Measurements from ENCODE around the gene THEMIS2. TPM values are rescaled to one million over a fixed set of nuclear protein-coding genes. Genes with fewer than 3 reads are reported as not detected.

The THEMIS2 gene
- total RNA-seq, 6 experiments from 2014 or later: 3.3 to 14.3 (median 7.6) TPM

DNA sequence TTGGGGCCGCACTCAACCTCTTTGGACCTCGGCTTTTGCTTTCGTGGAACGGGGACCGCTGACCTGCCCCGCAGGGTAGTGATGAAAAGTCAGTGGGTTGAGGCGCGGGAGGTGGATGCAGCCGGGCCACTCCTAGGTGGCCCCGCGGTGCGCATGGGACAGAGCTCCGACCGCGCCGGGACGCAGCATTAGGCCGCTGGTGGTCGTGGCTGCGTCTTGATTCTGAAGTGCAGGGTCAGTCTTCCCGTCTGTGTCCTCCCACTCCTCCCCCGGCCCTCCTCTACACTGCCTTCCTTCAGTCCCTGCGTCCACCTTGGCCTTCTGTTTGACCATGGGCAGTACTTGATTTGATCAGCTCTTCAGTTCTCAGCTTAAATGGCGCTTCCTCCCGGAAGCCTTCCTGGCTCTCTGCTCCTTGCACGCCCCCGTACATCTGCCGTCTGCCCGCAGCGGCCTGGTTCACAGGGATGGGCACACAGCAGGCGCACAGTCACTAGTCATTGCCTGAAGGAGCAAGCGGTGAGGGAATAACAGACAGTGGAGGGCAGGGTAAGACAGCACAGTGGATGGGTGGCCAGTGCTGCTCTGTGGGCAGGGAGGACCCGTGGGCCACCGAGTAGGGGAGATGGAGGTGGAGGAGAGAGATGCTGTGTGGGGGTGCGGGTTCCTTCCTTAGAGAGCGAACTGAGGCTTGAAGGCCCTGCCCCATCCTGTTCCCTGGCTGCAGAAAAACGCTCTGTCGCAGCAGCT is 633 bp downstream of the THEMIS2 start:
- H3K27me3 ChIP-seq: no peaks in the 10 kb centered on the region
- TF ChIP-seq, protein P1, sequence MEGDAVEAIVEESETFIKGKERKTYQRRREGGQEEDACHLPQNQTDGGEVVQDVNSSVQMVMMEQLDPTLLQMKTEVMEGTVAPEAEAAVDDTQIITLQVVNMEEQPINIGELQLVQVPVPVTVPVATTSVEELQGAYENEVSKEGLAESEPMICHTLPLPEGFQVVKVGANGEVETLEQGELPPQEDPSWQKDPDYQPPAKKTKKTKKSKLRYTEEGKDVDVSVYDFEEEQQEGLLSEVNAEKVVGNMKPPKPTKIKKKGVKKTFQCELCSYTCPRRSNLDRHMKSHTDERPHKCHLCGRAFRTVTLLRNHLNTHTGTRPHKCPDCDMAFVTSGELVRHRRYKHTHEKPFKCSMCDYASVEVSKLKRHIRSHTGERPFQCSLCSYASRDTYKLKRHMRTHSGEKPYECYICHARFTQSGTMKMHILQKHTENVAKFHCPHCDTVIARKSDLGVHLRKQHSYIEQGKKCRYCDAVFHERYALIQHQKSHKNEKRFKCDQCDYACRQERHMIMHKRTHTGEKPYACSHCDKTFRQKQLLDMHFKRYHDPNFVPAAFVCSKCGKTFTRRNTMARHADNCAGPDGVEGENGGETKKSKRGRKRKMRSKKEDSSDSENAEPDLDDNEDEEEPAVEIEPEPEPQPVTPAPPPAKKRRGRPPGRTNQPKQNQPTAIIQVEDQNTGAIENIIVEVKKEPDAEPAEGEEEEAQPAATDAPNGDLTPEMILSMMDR (IDR thresholded peaks at IDR 0.05): no peak
- no peak for TF ChIP-seq POLR2A (IDR thresholded peaks at IDR 0.05)
- no peak for DNase-seq
- peak; percentile 8 to 47 (median 12) for ATAC-seq
- peak overlapping the region; percentile 56 to 68 (median 60) for H3K4me3 ChIP-seq
- H3K9me3 ChIP-seq: no peaks in the 10 kb centered on the region
- peak overlapping the region; percentile 62 to 78 (median 77) for H3K27ac ChIP-seq
- H3K36me3 ChIP-seq: no peaks in the 10 kb centered on the region
- intact Hi-C loops (cut with DNase I): no loop called here
- no peaks in the 10 kb centered on the region for H3K4me1 ChIP-seq
- WGBS (ENCODE audit: insufficient coverage, low coverage, low lambda C conversion rate, missing lambda C conversion rate): 16% methylated on average over 11 of the region's 38 CpGs

DNA sequence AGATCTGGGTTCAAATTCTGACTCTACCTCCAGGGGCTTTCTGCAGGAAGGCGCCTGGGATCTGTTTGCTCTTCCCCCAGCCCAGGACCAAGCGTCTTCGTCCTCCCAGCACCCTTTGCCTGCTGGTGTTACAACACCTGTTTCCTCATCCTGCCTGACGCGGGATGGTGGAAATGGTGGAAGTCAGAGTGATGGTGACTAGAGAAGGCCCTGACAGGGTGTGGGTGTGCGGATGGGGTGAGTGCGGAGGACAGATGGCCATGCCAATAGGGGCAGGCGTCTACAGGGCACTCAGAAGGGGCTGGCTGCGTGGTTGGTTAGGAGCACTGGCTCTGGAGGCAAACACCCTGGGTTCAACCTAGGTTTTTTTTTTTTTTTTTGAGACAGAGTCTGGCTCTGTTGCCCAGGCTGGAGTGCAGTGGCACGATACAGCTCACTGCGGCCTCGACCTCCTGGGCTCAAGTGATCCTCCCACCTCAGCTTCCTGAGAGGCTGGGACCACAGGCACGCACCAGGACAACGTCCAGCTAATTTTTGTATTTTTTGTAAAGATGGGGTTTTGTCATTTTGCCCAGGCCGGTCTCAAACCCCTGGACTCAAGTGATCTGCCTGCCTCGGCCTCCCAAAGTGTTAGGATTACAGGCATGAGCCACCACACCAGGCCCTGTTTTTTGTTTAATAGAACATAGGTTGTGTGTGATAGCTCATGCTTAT is 1.5 kb downstream of the THEMIS2 start:
- H3K9me3 ChIP-seq: no peaks in the 10 kb centered on the region
- no peaks in the 10 kb centered on the region for H3K27me3 ChIP-seq
- no peaks in the 10 kb centered on the region for H3K4me1 ChIP-seq
- no peaks in the 10 kb centered on the region for H3K36me3 ChIP-seq
- ATAC-seq (peak; percentile 6 to 24 (median 7)), DNase-seq (peak in 1 of 3 donors; percentile 42)
- peak overlapping the region in 2 of 3 donors; percentile 60 to 68 for H3K4me3 ChIP-seq
- H3K27ac ChIP-seq: peak overlapping the region; percentile 62 to 78 (median 77)
- peak; percentile 31 for TF ChIP-seq POLR2A (IDR thresholded peaks at IDR 0.05)
- TF ChIP-seq, protein P1 (IDR thresholded peaks at IDR 0.05): no peak
- intact Hi-C loops (cut with DNase I): no loop called here
- 80% methylated on average over 8 of the region's 16 CpGs for WGBS (ENCODE audit: insufficient coverage, low coverage, low lambda C conversion rate, missing lambda C conversion rate)

DNA sequence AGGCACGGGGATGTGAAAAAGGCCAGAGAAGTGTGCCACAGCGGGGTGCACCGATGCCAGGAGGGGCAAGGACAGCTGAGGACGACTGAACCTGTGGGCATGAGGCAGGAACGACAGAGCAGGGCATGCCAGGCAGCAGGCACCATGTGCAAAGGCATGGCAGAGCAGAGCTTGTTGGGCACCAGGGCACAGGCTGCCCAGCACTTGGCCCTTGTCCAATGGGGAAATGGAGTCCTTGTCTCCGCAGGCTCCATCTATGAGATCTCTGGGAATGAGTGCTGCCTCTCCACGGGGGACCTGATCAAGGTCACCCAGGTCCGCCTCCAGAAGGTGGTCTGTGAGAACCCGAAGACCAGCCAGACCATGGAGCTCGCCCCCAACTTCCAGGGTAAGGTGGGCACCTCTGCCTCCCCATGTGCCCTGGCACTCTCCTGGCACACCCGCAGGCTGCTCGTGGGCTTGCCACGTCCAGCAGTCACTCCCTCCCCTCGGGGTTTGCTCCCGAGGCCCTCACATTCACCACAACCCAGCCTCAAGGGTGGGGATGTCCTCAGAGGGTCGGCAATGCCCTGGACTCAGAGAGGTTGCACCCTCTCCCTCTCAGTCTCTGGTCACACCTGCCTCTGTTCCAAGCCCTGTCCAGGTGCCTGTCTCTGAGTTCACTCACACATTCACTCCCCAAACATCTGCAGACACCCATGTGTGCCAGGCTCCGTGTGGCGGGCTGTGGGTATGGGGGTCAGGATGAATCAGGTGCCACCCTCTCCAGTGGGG is 4.2 kb downstream of the THEMIS2 start:
- 79% methylated on average over 2 of the region's 18 CpGs for WGBS (ENCODE audit: insufficient coverage, low coverage, low lambda C conversion rate, missing lambda C conversion rate)
- Histone ChIP-seq H3K27ac (no peak overlapping the region), H3K4me3 (no peak overlapping the region), H3K9me3 (no peaks in the 10 kb centered on the region), H3K36me3 (no peaks in the 10 kb centered on the region), H3K4me1 (no peaks in the 10 kb centered on the region), H3K27me3 (no peaks in the 10 kb centered on the region)
- DNase-seq: peak in 1 of 3 donors; percentile 53
- TF ChIP-seq POLR2A (IDR thresholded peaks at IDR 0.05): no peak
- TF ChIP-seq, protein P1 (IDR thresholded peaks at IDR 0.05): no peak
- intact Hi-C loops (cut with DNase I): no loop called here
- no peak for ATAC-seq

DNA sequence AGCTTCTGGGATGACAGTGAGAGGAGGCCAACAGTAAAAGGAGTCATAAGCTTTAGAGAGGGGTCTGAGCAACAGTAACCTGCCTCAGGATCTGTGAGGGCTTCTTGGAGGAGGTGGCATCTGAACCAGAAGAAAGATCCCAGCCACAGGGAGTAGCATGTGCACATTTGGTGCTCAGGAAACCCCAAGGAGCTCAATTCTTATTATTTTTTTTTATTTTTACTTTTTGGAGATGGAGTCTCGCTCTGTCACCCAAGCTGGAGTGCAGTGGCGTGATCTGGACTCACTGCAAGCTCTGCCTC is 4.7 kb downstream of the THEMIS2 start:
- TF ChIP-seq, protein P1 (IDR thresholded peaks at IDR 0.05): no peak
- TF ChIP-seq POLR2A (IDR thresholded peaks at IDR 0.05): no peak
- Histone ChIP-seq H3K9me3 (no peaks in the 10 kb centered on the region), H3K4me3 (no peak overlapping the region), H3K27me3 (no peaks in the 10 kb centered on the region), H3K4me1 (no peaks in the 10 kb centered on the region), H3K36me3 (no peaks in the 10 kb centered on the region), H3K27ac (no peak overlapping the region)
- DNase-seq: no peak
- no peak for ATAC-seq
- WGBS (ENCODE audit: insufficient coverage, low coverage, low lambda C conversion rate, missing lambda C conversion rate): 100% methylated on average over 2 of the region's 2 CpGs
- intact Hi-C loops (cut with DNase I): no loop called here

Measured in right lobe of liver (tissue), 6 donors.